Caco-2 (cell line): ENCODE measurements around the gene NPAS2. TPM values are rescaled to one million over a fixed set of nuclear protein-coding genes. Genes with fewer than 3 reads are reported as not detected.

Source experiments
- BruUV-seq: library from RNA; stranded (reverse); fragments of 400-500 nt; replicated peaks from 2 replicates; lab custom pipeline; 2021; lab: Mats Ljungman, UMichigan
- CTCF ChIA-PET: fragments of 300-600 bp; sonication (Branson Sonifier 250); formaldehyde crosslinking; loops from one replicate; lab custom pipeline; 2022; ENCODE audit warnings: antibody characterized with exemption; lab: Charles Lee
- POLR2A ChIA-PET: fragments of 300-600 bp; sonication (Branson Sonifier 250); formaldehyde crosslinking; loops from one replicate; lab custom pipeline; 2022; ENCODE audit warnings: antibody characterized with exemption; lab: Charles Lee
- DNase-seq, 2 experiments: peaks; one replicate each; pipeline versions ENCODE4 v3.0.0 to v3.0.0-alpha.2; 2020 to 2022
- H3K27me3 ChIP-seq: replicated peaks from 2 replicates; pipeline ENCODE4 v1.6.0; 2011; ENCODE audit warnings: low read length; ENCODE audit not compliant: control insufficient read depth, insufficient read depth
- H3K36me3 ChIP-seq: 2 replicates; pipeline ENCODE4 v1.5.1; 2011; ENCODE audit warnings: low read length; ENCODE audit not compliant: control insufficient read depth, insufficient read depth
- H3K4me1 ChIP-seq: fragments of 250-450 bp; sonication (Bioruptor Pico); 2 replicates; pipeline ENCODE4 v1.5.1; 2020; ENCODE audit warnings: mild to moderate bottlenecking
- H3K4me3 ChIP-seq: 2 replicates; pipeline ENCODE4 v1.5.1; 2011; ENCODE audit warnings: low read depth, mild to moderate bottlenecking, control low read depth, low read length
- H3K9me3 ChIP-seq: fragments of 250-450 bp; sonication (Bioruptor Pico); 2 replicates; pipeline ENCODE4 v1.5.1; 2020; ENCODE audit warnings: mild to moderate bottlenecking, moderate library complexity
- H3K27ac Mint-ChIP-seq: one replicate; pipeline ENCODE4 v1.8.0; 2022; ENCODE audit warnings: mixed read lengths; ENCODE audit not compliant: unreplicated experiment
- H3K27me3 Mint-ChIP-seq: one replicate; pipeline ENCODE4 v1.8.0; 2022; ENCODE audit warnings: mixed read lengths; ENCODE audit not compliant: insufficient read depth, unreplicated experiment
- H3K36me3 Mint-ChIP-seq: one replicate; pipeline ENCODE4 v1.8.0; 2022; ENCODE audit warnings: mild to moderate bottlenecking, mixed read lengths; ENCODE audit not compliant: insufficient read depth, unreplicated experiment
- H3K4me1 Mint-ChIP-seq: one replicate; pipeline ENCODE4 v1.8.0; 2022; ENCODE audit warnings: low read depth, mixed read lengths; ENCODE audit not compliant: unreplicated experiment
- H3K4me3 Mint-ChIP-seq: one replicate; pipeline ENCODE4 v1.8.0; 2022; ENCODE audit warnings: mild to moderate bottlenecking, moderate library complexity, mixed read lengths; ENCODE audit not compliant: unreplicated experiment
- H3K9me3 Mint-ChIP-seq: one replicate; pipeline ENCODE4 v1.8.0; 2022; ENCODE audit warnings: mixed read lengths; ENCODE audit not compliant: unreplicated experiment
- intact Hi-C: fragments of 100-400 bp; cut with micrococcal nuclease; formaldehyde crosslinking; loops from one replicate; pipeline ENCODE4 v1.10.0; 2022; ENCODE audit not compliant: unreplicated experiment
- total RNA-seq: library from RNA; stranded (reverse); gene quantifications from 2 replicates; pipeline ENCODE4 v1.2.3, GENCODE V29; 2022
- TF ChIP-seq, protein P1 (sequence below), 2 experiments: fragments of 200-600 bp in 1 of 2; IDR thresholded peaks; 1 replicate in 1 of 2; 2 replicates in 1 of 2; pipeline versions ENCODE4 v1.5.1 to v1.8.0; 2011 to 2022; ENCODE audit warnings: antibody characterized with exemption in 1 of 2, control low read depth in 1 of 2, inconsistent platforms in 1 of 2, low read depth in 1 of 2, low read length in 1 of 2, mild to moderate bottlenecking in 1 of 2, moderate library complexity in 1 of 2; ENCODE audit not compliant: insufficient read depth in 1 of 2, severe bottlenecking in 1 of 2, unreplicated experiment in 1 of 2

The NPAS2 gene
- total RNA-seq, 1 experiment from 2014 or later, result 2.8 TPM

DNA sequence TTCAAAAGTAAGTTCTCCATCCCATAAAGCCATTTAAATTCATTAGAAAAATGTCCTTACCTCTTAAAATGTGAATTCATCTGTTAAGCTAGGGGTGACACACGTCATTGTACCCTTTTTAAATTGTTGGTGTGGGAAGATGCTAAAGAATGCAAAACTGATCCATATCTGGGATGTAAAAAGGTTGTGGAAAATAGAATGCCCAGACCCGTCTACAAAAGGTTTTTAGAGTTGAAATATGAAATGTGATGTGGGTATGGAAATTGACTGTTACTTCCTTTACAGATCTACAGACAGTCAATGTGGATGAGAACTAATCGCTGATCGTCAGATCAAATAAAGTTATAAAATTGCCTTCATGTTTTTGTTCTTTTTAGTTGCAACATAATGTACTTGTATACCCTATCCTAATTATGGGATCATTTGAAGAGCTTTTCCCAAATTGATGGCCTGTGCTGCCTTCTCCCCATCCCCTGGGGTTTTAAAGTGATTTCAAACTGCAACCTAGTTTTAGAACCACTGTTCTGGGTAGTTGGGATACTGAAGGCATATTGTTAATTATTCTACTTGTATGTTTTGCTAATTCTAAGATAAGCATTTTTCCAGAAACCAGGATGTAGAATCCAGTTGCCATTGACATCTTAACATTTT, 186.3 kb downstream of the NPAS2 start:
- ChIA-PET POLR2A (no interaction called here), CTCF (no interaction called here)
- Mint-ChIP-seq H3K4me1 (peaks cover 28% of the 10 kb centered on the region), H3K9me3 (no peaks in the 10 kb centered on the region), H3K4me3 (no peak overlapping the region), H3K27me3 (no peaks in the 10 kb centered on the region), H3K36me3 (peaks cover 95% of the 10 kb centered on the region), H3K27ac (no peak overlapping the region)
- no peak overlapping the region for H3K4me3 ChIP-seq
- intact Hi-C loops, result no loop called here
- no peak for DNase-seq
- TF ChIP-seq, protein P1, sequence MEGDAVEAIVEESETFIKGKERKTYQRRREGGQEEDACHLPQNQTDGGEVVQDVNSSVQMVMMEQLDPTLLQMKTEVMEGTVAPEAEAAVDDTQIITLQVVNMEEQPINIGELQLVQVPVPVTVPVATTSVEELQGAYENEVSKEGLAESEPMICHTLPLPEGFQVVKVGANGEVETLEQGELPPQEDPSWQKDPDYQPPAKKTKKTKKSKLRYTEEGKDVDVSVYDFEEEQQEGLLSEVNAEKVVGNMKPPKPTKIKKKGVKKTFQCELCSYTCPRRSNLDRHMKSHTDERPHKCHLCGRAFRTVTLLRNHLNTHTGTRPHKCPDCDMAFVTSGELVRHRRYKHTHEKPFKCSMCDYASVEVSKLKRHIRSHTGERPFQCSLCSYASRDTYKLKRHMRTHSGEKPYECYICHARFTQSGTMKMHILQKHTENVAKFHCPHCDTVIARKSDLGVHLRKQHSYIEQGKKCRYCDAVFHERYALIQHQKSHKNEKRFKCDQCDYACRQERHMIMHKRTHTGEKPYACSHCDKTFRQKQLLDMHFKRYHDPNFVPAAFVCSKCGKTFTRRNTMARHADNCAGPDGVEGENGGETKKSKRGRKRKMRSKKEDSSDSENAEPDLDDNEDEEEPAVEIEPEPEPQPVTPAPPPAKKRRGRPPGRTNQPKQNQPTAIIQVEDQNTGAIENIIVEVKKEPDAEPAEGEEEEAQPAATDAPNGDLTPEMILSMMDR (IDR thresholded peaks at IDR 0.05; ENCODE audit: insufficient read depth in 1 of 2, low read depth in 1 of 2, low read length in 1 of 2, severe bottlenecking in 1 of 2, unreplicated experiment in 1 of 2), result no peak
- BruUV-seq, result no TSS peak
- H3K36me3 ChIP-seq, result peaks cover 16% of the 10 kb centered on the region
- peaks cover 13% of the 10 kb centered on the region for H3K4me1 ChIP-seq
- H3K9me3 ChIP-seq, result no peaks in the 10 kb centered on the region
- H3K27me3 ChIP-seq, result no peaks in the 10 kb centered on the region

DNA sequence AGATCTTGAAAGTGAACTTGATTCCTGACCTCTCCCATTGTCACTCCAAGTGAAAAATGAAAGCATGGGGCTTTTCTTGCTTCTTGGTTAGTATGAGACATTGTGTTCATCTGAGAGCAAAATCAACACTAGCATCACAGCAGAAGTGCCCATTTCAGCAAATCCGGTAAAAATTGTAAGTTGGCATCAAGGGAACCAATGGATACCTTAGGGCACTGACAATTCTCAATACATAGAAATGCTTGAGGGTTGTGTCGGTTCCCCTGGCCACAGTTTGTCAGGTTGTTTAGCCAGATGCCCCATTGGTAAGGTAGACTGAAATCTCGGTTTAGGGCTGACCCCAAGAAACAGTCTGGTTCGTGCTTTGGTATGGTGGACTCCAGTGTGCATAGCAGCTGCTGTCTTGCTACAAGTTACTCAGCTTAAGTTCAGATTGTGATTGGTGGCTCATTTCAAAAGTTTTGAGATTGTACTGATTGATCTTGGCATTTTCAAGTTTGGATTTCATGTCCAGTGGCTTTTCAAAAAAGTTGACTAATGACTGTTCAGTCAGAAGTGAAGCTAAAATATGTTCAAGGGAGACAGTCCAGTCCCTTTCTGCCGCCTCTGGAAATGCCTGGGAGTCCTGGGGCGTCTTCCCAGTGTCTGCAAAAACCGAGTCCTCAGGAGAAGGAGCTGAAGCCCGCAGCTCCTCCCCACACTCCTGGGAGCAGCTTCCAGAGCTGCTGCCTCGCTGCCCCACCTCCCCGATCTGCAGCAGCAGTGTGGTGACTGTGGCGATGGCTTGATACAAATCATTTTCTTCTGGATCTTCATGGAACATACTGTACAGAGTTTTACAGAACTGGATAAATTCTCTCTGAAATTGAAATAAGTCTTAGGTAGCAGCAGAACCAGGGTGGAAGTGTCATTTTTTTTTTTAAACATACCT, 187.7 kb downstream of the NPAS2 start:
- Mint-ChIP-seq H3K9me3 (no peaks in the 10 kb centered on the region), H3K27ac (no peak overlapping the region), H3K36me3 (peaks cover 100% of the 10 kb centered on the region), H3K27me3 (no peaks in the 10 kb centered on the region), H3K4me1 (peaks cover 35% of the 10 kb centered on the region), H3K4me3 (no peak overlapping the region)
- peaks cover 13% of the 10 kb centered on the region for H3K36me3 ChIP-seq
- no peak overlapping the region for H3K4me3 ChIP-seq
- ChIA-PET POLR2A (interaction anchor here (0.6 to 0.9 kb wide), 3 partner anchors 40 to 445 kb away, joined by 3 to 5 read pairs (median 4); partner anchors contain the start of gene PDCL3), CTCF (interaction anchor here (0.5 to 1.1 kb wide), 2 partner anchors 53 to 146 kb away, joined by 3 to 4 read pairs; no protein-coding TSS in a partner anchor)
- H3K27me3 ChIP-seq, result no peaks in the 10 kb centered on the region
- H3K4me1 ChIP-seq, result peaks cover 13% of the 10 kb centered on the region
- intact Hi-C loops, result no loop called here
- TSS peak; percentile 42 for BruUV-seq
- TF ChIP-seq, protein P1 (IDR thresholded peaks at IDR 0.05; ENCODE audit: insufficient read depth in 1 of 2, low read depth in 1 of 2, low read length in 1 of 2, severe bottlenecking in 1 of 2, unreplicated experiment in 1 of 2), result no peak
- H3K9me3 ChIP-seq, result no peaks in the 10 kb centered on the region
- DNase-seq, result no peak

DNA sequence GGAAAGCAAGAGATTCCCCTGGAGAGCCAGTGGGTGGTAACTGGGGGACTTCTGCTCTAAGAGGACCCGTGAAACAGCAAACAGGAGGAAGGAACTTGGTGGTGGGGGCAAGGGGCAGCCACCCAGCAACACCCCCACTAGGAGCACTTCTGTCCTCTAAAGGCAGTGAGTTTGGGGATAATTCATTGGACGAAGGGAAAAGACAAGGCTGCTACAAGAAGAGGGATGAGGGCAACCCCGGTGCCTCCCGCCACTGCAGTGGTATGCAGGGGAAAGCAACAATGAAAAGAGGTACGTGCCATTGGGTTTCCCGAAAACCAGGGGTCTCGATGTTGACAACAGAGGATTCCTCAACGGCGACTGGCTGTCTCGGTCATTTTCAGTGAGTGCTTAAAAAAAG, 191.2 kb downstream of the NPAS2 start:
- H3K9me3 Mint-ChIP-seq, result no peaks in the 10 kb centered on the region
- POLR2A ChIA-PET, result no interaction called here
- Histone ChIP-seq H3K36me3 (peaks cover 10% of the 10 kb centered on the region), H3K27me3 (no peaks in the 10 kb centered on the region), H3K9me3 (0 out of 2 replicates have a peak, but pooled peaks cover 4% of the 10 kb centered on the region), H3K4me3 (no peak overlapping the region), H3K4me1 (no peaks in the 10 kb centered on the region)
- CTCF ChIA-PET, result interaction anchor here (0.6 kb wide), 1 partner anchor 125 kb away, joined by 3 read pairs; no protein-coding TSS in a partner anchor
- intact Hi-C loops, result no loop called here
- DNase-seq, result no peak
- TF ChIP-seq, protein P1 (IDR thresholded peaks at IDR 0.05; ENCODE audit: insufficient read depth in 1 of 2, low read depth in 1 of 2, low read length in 1 of 2, severe bottlenecking in 1 of 2, unreplicated experiment in 1 of 2), result no peak
- H3K27ac Mint-ChIP-seq, result peak overlapping the region; percentile 68
- BruUV-seq, result no TSS peak
- peaks cover 74% of the 10 kb centered on the region for H3K36me3 Mint-ChIP-seq
- no peaks in the 10 kb centered on the region for H3K27me3 Mint-ChIP-seq
- no peak overlapping the region for H3K4me3 Mint-ChIP-seq
- peaks cover 11% of the 10 kb centered on the region for H3K4me1 Mint-ChIP-seq
